ENCODE results near the gene TBX4.

- TF ChIP-seq CTCF (IDR thresholded peaks at IDR 0.05), result no peak
- no peak for TF ChIP-seq POLR2A (IDR thresholded peaks at IDR 0.05)
- TF ChIP-seq POLR2AphosphoS5 (IDR thresholded peaks at IDR 0.05), result no peak
- no peak for TF ChIP-seq EP300 (IDR thresholded peaks at IDR 0.05; ENCODE audit: low read depth)
These were observed 9.4 kb downstream of the TBX4 start for GRCh38 chr17:61461586-61461966.

All from transverse colon (tissue), 4 donors.